H1 (cell line): ENCODE results near the gene FBXO34. TPM values are rescaled to one million over a fixed set of nuclear protein-coding genes. Genes with fewer than 3 reads are reported as not detected.

Experiments
- CTCF ChIA-PET: fragments of 300-600 bp; sonication (Branson Sonifier 250); formaldehyde crosslinking; loops from one replicate; lab custom pipeline; 2021; ENCODE audit not compliant: partially characterized antibody; lab: Charles Lee
- POLR2A ChIA-PET: fragments of 300-600 bp; sonication (Branson Sonifier 250); formaldehyde crosslinking; loops from one replicate; lab custom pipeline; 2021; ENCODE audit warnings: inconsistent platforms; ENCODE audit not compliant: partially characterized antibody; lab: Charles Lee
- DNase-seq, 2 experiments: peaks; one replicate each; pipeline versions ENCODE4 v3.0.0 to v3.0.0-alpha.2; 2010 to 2022; ENCODE audit warnings: low spot score in 2 of 2, low read depth in 1 of 2, mixed read lengths in 1 of 2
- FAIRE-seq: peaks from 2 replicates; lab custom pipeline; 2011; peaks lifted over from hg19 to GRCh38; lab: Jason Lieb, UNC
- H2AFZ ChIP-seq: 2 replicates; pipeline ENCODE4 v1.8.1; 2012; ENCODE audit warnings: low read length, inconsistent platforms
- H2AK5ac ChIP-seq: 2 replicates; pipeline ENCODE4 v1.6.1; 2013; ENCODE audit warnings: low read depth, low read length
- H2BK120ac ChIP-seq: replicated peaks from 2 replicates; pipeline ENCODE3; 2013; ENCODE audit warnings: low read depth, low read length, inconsistent platforms
- H2BK12ac ChIP-seq: 2 replicates; pipeline ENCODE4 v1.6.1; 2013; ENCODE audit warnings: low read depth, low read length
- H2BK15ac ChIP-seq: 2 replicates; pipeline ENCODE4 v1.6.1; 2013; ENCODE audit warnings: low read length
- H2BK20ac ChIP-seq: 2 replicates; pipeline ENCODE4 v1.6.1; 2013; ENCODE audit warnings: low read length
- H2BK5ac ChIP-seq: 2 replicates; pipeline ENCODE4 v1.6.1; 2013; ENCODE audit warnings: low read depth, low read length
- H3K14ac ChIP-seq: 2 replicates; pipeline ENCODE4 v1.6.1; 2013; ENCODE audit warnings: inconsistent platforms; ENCODE audit not compliant: insufficient read length
- H3K18ac ChIP-seq: 2 replicates; pipeline ENCODE4 v1.6.1; 2013; ENCODE audit warnings: low read length; ENCODE audit errors: extremely low read depth
- H3K23ac ChIP-seq: 2 replicates; pipeline ENCODE4 v1.6.1; 2013; ENCODE audit warnings: inconsistent platforms; ENCODE audit not compliant: insufficient read length
- H3K23me2 ChIP-seq: 2 replicates; pipeline ENCODE4 v1.6.1; 2013; ENCODE audit warnings: low read depth, low read length
- H3K27ac ChIP-seq: 2 replicates; pipeline ENCODE4 v1.6.1; 2011; ENCODE audit warnings: low read depth, low read length, inconsistent platforms
- H3K27me3 ChIP-seq, 4 experiments: replicated peaks in 1 of 4; 1 replicate in 1 of 4; 2 replicates in 3 of 4; pipeline versions ENCODE4 v1.6.1 to v1.8.1; 2011 to 2013; ENCODE audit warnings: low read length in 3 of 4, mild to moderate bottlenecking in 3 of 4, inconsistent platforms in 2 of 4, mixed read lengths in 2 of 4, moderate library complexity in 1 of 4; ENCODE audit not compliant: control insufficient read depth in 3 of 4, insufficient read depth in 3 of 4; ENCODE audit errors: extremely low read depth in 1 of 4
- H3K36me3 ChIP-seq, 4 experiments: 2 replicates each; pipeline versions ENCODE4 v1.6.1 to v1.8.1; 2011 to 2013; ENCODE audit warnings: mild to moderate bottlenecking in 4 of 4, low read length in 3 of 4, moderate library complexity in 2 of 4, control low read depth in 1 of 4, inconsistent platforms in 1 of 4; ENCODE audit not compliant: insufficient read depth in 4 of 4, control insufficient read depth in 2 of 4
- H3K4ac ChIP-seq: replicated peaks from 2 replicates; pipeline ENCODE3; 2013; ENCODE audit warnings: low read length, low read depth, mixed read lengths, inconsistent platforms; ENCODE audit not compliant: insufficient read length
- H3K4me1 ChIP-seq, 4 experiments: replicated peaks in 1 of 4; 1 replicate in 1 of 4; 2 replicates in 3 of 4; pipeline versions ENCODE4 v1.6.1 to v1.8.1; 2011 to 2013; ENCODE audit warnings: low read length in 3 of 4, inconsistent platforms in 2 of 4, mixed read lengths in 1 of 4; ENCODE audit not compliant: insufficient read depth in 4 of 4, control insufficient read depth in 3 of 4
- H3K4me2 ChIP-seq, 2 experiments: 2 replicates each; pipeline versions ENCODE4 v1.6.1 to v1.8.1; 2011 to 2013; ENCODE audit warnings: low read depth in 2 of 2, low read length in 2 of 2, control low read depth in 1 of 2, inconsistent platforms in 1 of 2, mild to moderate bottlenecking in 1 of 2; ENCODE audit not compliant: insufficient read depth in 1 of 2
- H3K4me3 ChIP-seq, 4 experiments: fragments of 200-600, 300-600 bp in 1 of 4; sonication (generic), shearing (Covaris generic), sonication (Bioruptor Twin) in 1 of 4; 2 replicates each; pipeline versions ENCODE4 v1.5.1 to v1.8.1; 2011 to 2016; ENCODE audit warnings: low read length in 4 of 4, low read depth in 3 of 4, control low read depth in 2 of 4, inconsistent platforms in 2 of 4, mild to moderate bottlenecking in 2 of 4, mixed read lengths in 1 of 4, moderate library complexity in 1 of 4; ENCODE audit not compliant: insufficient read depth in 2 of 4; ENCODE audit errors: extremely low read depth in 1 of 4
- H3K56ac ChIP-seq: replicated peaks from 2 replicates; pipeline ENCODE3; 2013; ENCODE audit warnings: low read depth, mild to moderate bottlenecking, mixed read lengths, low read length, inconsistent platforms; ENCODE audit not compliant: insufficient read length
- H3K79me1 ChIP-seq: 2 replicates; pipeline ENCODE4 v1.6.1; 2013; ENCODE audit warnings: low read depth, low read length, control low read depth
- H3K79me2 ChIP-seq, 2 experiments: 2 replicates each; pipeline versions ENCODE4 v1.6.1 to v1.8.1; 2012 to 2013; ENCODE audit warnings: low read length in 2 of 2, mild to moderate bottlenecking in 2 of 2, inconsistent platforms in 1 of 2; ENCODE audit not compliant: insufficient read depth in 2 of 2, control insufficient read depth in 1 of 2
- H3K9ac ChIP-seq, 4 experiments: replicated peaks in 1 of 4; 1 replicate in 1 of 4; 2 replicates in 3 of 4; pipeline versions ENCODE4 v1.6.1 to v1.8.1; 2011 to 2013; ENCODE audit warnings: low read depth in 3 of 4, low read length in 3 of 4, control low read depth in 2 of 4, mild to moderate bottlenecking in 2 of 4, moderate library complexity in 2 of 4, inconsistent platforms in 1 of 4; ENCODE audit errors: extremely low read depth in 1 of 4
- H3K9me3 ChIP-seq, 2 experiments: 2 replicates each; pipeline versions ENCODE4 v1.6.1 to v1.8.1; 2012 to 2013; ENCODE audit warnings: mild to moderate bottlenecking in 2 of 2, moderate library complexity in 2 of 2, control low read depth in 1 of 2, inconsistent platforms in 1 of 2, low read depth in 1 of 2, low read length in 1 of 2, mixed read lengths in 1 of 2; ENCODE audit not compliant: insufficient read depth in 2 of 2
- H4K20me1 ChIP-seq, 2 experiments: replicated peaks in 1 of 2; 2 replicates each; pipeline versions ENCODE3 to v1.8.1; 2011 to 2013; ENCODE audit warnings: inconsistent platforms in 2 of 2, low read length in 2 of 2, mild to moderate bottlenecking in 1 of 2; ENCODE audit not compliant: insufficient read depth in 2 of 2, control insufficient read depth in 1 of 2
- H4K5ac ChIP-seq: 2 replicates; pipeline ENCODE4 v1.6.1; 2013; ENCODE audit warnings: low read length, low read depth, mixed read lengths, inconsistent platforms; ENCODE audit not compliant: insufficient read length
- H4K8ac ChIP-seq: 2 replicates; pipeline ENCODE4 v1.8.0; 2013; ENCODE audit warnings: mild to moderate bottlenecking, moderate library complexity, low read length, inconsistent platforms; ENCODE audit not compliant: insufficient read depth; ENCODE audit errors: extremely low read depth
- H4K91ac ChIP-seq: replicated peaks from 2 replicates; pipeline ENCODE3; 2013; ENCODE audit warnings: low read length, mixed read lengths, inconsistent platforms; ENCODE audit not compliant: insufficient read length
- CTBP2 ChIP-seq: IDR thresholded peaks from 2 replicates; pipeline ENCODE4 v1.7.0; 2011; ENCODE audit warnings: borderline replicate concordance, mild to moderate bottlenecking, moderate library complexity, mixed read lengths, low read length; ENCODE audit not compliant: insufficient read depth, insufficient read length
- EP300 ChIP-seq, 2 experiments: IDR thresholded peaks; 1 replicate in 1 of 2; 2 replicates in 1 of 2; pipeline ENCODE4 v1.6.1; 2011 to 2012; ENCODE audit warnings: low read depth in 2 of 2, low read length in 2 of 2, mild to moderate bottlenecking in 2 of 2, borderline replicate concordance in 1 of 2, inconsistent platforms in 1 of 2, moderate library complexity in 1 of 2
- FOSL1 ChIP-seq: IDR thresholded peaks from 2 replicates; pipeline ENCODE4 v1.6.1; 2011; ENCODE audit warnings: mild to moderate bottlenecking, low read depth, low read length, moderate library complexity; ENCODE audit not compliant: insufficient read depth
- WGBS, 2 experiments: shearing (Covaris generic) in 1 of 2; methylation state at CpG; one replicate each; pipeline versions ENCODE4 v1.1.6 to v1.1.7; 2013 to 2015; ENCODE audit warnings: low lambda C conversion rate in 2 of 2, mixed read lengths in 2 of 2, inconsistent platforms in 1 of 2, low coverage in 1 of 2, missing lambda C conversion rate in 1 of 2; ENCODE audit not compliant: insufficient replicate concordance in 2 of 2, insufficient coverage in 1 of 2, insufficient read length in 1 of 2; ENCODE audit errors: extremely low coverage in 1 of 2, missing lambda C conversion rate in 1 of 2; 5-methylcytosine and 5-hydroxymethylcytosine counted together
- polyA plus RNA-seq, 7 experiments: library from polyadenylated mRNA; depleted of rRNA in 3 of 7; stranded (reverse) in 5 of 7; unstranded in 2 of 7; fragments of >200 nt in 5 of 7; fragments of 200-250 nt in 2 of 7; gene quantifications; 1 replicate in 5 of 7; 2 replicates in 1 of 7; 4 replicates in 1 of 7; pipeline versions ENCODE4 v1.2.1 to v1.2.3, GENCODE V29; 2011 to 2013; ENCODE audit warnings: missing spikeins in 2 of 7, mixed read lengths in 2 of 7
- total RNA-seq: library from RNA; stranded (reverse); fragmentation: NEBNext Ultra II Directional; extraction: Animal tissue kit (Norgen Biotek cat#: 25700); gene quantifications from 2 replicates; pipeline ENCODE4 v1.2.1, GENCODE V29; 2021

The FBXO34 gene
- total and polyA plus RNA-seq, 2 of the 8 experiments (the other 6 are each of a cell fraction or from before 2014, with no cell fraction given): 7.0 to 14.4 TPM

DNA sequence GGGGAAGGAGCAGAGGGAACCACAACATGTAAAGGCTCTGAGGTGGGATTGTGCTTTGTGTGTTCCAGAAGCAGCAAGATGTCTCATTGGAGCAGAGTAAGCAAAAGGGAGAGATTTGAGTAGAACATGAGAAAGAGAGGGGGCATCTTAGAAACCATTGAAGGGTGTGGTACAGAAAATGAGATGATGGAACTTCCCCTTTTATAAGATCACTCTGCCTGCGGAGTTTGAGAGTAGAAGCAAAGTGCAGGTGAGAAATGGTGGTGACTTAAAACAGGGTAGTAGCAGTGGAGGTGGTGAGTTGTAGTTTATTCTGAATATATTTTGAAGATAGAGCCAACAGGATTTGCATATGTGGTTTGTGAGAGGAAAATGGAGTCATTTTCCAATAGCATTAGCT, 56.0 kb downstream of the FBXO34 start:
- H4K5ac ChIP-seq: no peak overlapping the region
- no peak overlapping the region for H2BK12ac ChIP-seq
- H3K9me3 ChIP-seq: no peaks in the 10 kb centered on the region
- H2BK120ac ChIP-seq: no peak overlapping the region
- ChIA-PET CTCF (interaction anchor here (1.5 kb wide), 1 partner anchor 55 kb away, joined by 4 read pairs; no protein-coding TSS in a partner anchor), POLR2A (no interaction called here)
- H2BK15ac ChIP-seq: no peak overlapping the region
- peaks cover 2% of the 10 kb centered on the region for H3K79me1 ChIP-seq
- FAIRE-seq: no peak
- no peak overlapping the region for H4K91ac ChIP-seq
- H3K4me1 ChIP-seq: peaks cover 0 to 4% (median 0%) of the 10 kb centered on the region in 4 experiments; a peak in 1 of 7 replicates
- no peak overlapping the region for H2AFZ ChIP-seq
- H3K23me2 ChIP-seq: no peaks in the 10 kb centered on the region
- H3K4me2 ChIP-seq: no peak overlapping the region
- H3K23ac ChIP-seq: no peak overlapping the region
- H3K79me2 ChIP-seq: peaks cover 0 to 17% of the 10 kb centered on the region in 2 experiments; a peak in 2 of 4 replicates
- no peak overlapping the region for H3K56ac ChIP-seq
- WGBS, 2 experiments: 92% methylated on average over 1 of the region's 1 CpG; no CpG with 5 or more reads in 1 of the 2 experiments
- H3K27me3 ChIP-seq: no peaks in the 10 kb centered on the region
- no peak overlapping the region for H2AK5ac ChIP-seq
- no peak overlapping the region for H2BK20ac ChIP-seq
- H3K4ac ChIP-seq: no peak overlapping the region
- no peak overlapping the region for H3K27ac ChIP-seq
- H4K8ac ChIP-seq: no peak overlapping the region
- DNase-seq: no peak
- no peaks in the 10 kb centered on the region for H3K36me3 ChIP-seq
- H2BK5ac ChIP-seq: no peak overlapping the region
- H4K20me1 ChIP-seq: peaks cover 0 to 5% of the 10 kb centered on the region in 2 experiments
- no peak overlapping the region for H3K4me3 ChIP-seq
- H3K14ac ChIP-seq: no peak overlapping the region
- no peak overlapping the region for H3K18ac ChIP-seq
- no peak overlapping the region for H3K9ac ChIP-seq
- TF ChIP-seq CTBP2: no peak
- no peak for TF ChIP-seq FOSL1
- TF ChIP-seq EP300 (IDR thresholded peaks at IDR 0.05; ENCODE audit: borderline replicate concordance in 1 of 2, low read depth in 2 of 2, low read length in 2 of 2): no peak
